HG03460 (cell line): ENCODE data around the gene NUPR2.
"Not testable (repeated sequence)": the region's sequence is repeated elsewhere in the genome, so short reads cannot be mapped to it uniquely, and the experiment has no call there.

Source experiments
- ATAC-seq: cut with Tn5 transposase; IDR thresholded peaks from one replicate; pipeline ENCODE4 v1.9.1; 2021; ENCODE audit not compliant: unreplicated experiment

NUPR2 gene

DNA sequence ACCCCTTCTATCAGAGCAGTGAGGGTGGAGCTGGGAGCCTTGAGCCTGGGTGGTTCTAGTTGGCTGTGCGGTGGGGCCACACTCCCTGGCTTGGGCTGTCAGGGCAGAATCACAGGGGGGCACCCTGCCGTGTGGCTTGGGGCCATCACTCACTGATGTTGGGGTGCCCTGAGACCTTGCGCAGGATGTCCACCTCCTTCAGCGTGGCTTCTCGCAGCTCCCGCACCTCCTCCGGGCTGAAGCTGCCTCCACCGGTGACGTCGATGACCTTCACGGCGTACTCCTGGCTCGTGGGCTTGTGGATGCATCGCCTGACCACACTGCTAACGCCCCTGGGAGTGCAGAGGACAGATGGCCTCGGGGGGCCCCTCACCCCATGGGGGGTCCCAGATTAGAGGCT lies 28.8 kb downstream of the NUPR2 start:
- ATAC-seq = no peak

DNA sequence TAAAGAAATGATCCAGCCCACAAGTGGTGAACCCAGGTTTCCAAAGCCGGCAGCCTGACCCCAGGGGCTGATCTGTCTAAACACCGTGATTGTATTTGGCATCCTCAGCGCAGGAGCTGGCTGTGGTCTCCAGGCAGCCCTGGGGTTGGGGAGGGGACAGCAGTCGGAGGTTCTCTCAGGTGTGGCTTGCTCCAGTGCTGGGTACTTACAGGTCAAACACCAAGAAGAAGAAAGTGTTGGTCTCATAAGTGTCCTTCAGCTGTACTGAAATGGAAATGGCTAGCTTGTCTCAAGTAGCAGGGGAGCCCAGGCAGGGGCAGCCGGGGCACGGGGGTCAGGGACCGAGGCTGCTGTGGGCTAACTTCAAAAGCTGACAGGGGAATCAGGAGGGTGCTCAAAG lies 29.5 kb downstream of the NUPR2 start:
- ATAC-seq = no peak

DNA sequence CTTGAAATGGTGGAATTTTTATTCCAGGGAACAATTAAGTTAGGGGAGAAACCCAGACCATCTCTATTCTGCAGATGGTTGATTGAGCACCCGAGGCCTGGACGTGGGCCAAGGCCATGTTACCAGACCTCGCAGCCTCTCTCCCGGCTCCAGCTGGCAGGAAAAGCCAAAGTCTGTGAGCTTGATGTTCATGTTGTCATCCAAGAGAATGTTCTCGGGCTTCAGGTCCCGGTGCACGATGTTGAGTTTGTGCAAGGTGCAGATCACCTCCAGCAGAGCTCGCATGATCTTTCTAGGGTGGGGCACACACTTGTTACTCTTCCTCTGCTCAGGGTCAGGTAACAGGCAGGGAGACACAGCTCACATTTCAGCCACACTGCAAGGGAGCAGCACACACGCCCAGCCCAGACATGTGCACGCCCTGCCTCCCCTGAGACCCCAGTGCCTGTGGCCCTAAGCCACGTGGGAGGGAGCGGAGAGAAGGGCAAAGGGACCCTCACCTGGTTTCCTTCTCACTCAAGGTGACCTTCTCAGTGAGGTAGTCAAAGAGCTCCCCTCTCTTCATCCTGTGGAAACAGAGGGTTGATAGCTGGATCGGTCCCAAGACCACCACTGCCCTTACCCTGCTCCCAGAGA lies 32.9 kb downstream of the NUPR2 start:
- ATAC-seq = no peak

DNA sequence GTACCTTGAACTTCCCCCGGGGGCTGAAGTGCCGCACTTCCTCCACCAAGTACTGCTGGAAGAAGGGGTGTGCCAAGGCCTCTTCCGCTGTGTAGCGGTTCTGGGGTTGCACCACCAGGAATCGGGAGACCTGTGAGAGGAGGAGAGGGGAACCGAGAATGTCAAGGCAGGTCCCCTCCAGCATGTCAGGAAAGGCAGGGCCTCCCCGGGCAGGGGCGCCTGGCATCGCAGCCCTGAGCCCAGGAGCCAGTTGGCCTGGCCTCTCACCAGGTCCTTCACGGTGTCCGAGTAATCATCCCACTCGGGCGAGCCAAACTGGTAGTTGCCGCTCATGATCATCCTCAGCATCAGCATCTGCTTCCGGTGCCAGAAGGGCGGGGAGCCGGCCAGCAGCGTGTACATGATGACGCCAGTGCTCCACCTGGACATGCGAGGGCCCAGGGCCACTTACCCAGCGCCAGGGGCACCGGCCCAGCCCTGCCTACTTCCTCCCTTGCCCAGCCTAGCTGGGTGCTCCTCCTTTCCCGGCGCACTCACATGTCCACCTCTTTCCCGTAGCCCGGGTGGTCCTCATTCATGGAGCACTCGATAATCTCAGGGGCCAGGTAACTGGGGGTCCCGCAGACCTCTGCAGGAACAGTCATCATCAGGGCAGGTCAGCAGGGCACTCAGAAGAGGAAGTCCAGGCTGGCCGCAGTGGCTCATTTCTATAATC lies 34.4 kb downstream of the NUPR2 start:
- no peak for ATAC-seq

- ATAC-seq = not testable (repeated sequence)
These were observed 35.3 kb downstream of the NUPR2 start for GRCh38 chr7:56080726-56081435.

GRCh38 chr7:56079450-56080185 lies 36.6 kb downstream of the NUPR2 start:
- ATAC-seq = no peak

- ATAC-seq = no peak
These were observed 38.0 kb downstream of the NUPR2 start for GRCh38 chr7:56078196-56078595.

- ATAC-seq = no peak
These were observed 38.5 kb downstream of the NUPR2 start for GRCh38 chr7:56077681-56078080.

- ATAC-seq = peak; percentile 92
These were observed 41.8 kb downstream of the NUPR2 start for GRCh38 chr7:56074371-56074791.

DNA sequence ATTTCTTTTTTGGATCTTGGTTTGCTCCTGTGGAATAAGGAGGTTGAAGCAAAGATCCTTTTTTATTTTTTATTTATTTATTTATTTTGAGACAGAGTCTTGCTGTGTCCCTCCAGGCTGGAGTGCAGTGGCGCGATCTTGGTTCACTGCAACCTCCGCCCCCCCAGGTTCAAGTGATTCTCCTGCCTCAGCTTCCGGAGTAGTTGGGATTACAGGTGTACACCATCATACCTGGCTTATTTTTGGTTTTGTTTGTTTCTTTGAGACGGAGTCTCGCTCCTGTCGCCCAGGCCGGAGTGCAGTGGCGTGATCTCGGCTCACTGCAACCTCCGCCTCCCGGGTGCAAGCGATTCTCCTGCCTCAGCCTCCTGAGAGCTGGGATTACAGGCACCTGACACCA lies 49.8 kb downstream of the NUPR2 start:
- not testable (repeated sequence) for ATAC-seq
